Activated CD8-positive, alpha-beta T cell treated with anti-CD3 and anti-CD28 coated beads for 36 hours (primary cell): ENCODE results near the gene KIF7. TPM values are rescaled to one million over a fixed set of nuclear protein-coding genes. Genes with fewer than 3 reads are reported as not detected.

Source experiments
- ATAC-seq: fragments of 200-7000 bp; cut with Tn5 transposase; one replicate; pipeline ENCODE4 v1.10.0; 2021; ENCODE audit warnings: mild to moderate bottlenecking, moderate library complexity
- CTCF ChIA-PET: fragments of 350-600 bp; sonication (Branson Sonifier 250); formaldehyde crosslinking; loops from one replicate; lab custom pipeline; 2021; ENCODE audit warnings: antibody characterized with exemption; lab: Charles Lee
- POLR2A ChIA-PET: fragments of 350-600 bp; sonication (Branson Sonifier 250); formaldehyde crosslinking; loops from one replicate; lab custom pipeline; 2021; ENCODE audit warnings: antibody characterized with exemption; lab: Charles Lee
- DNase-seq: peaks from one replicate; pipeline ENCODE4 v3.0.0-alpha.2; 2020
- H3K27ac Mint-ChIP-seq: one replicate; pipeline ENCODE4 v1.8.0; 2021; ENCODE audit warnings: mild to moderate bottlenecking, mixed read lengths
- H3K27me3 Mint-ChIP-seq: one replicate; pipeline ENCODE4 v1.8.0; 2021; ENCODE audit warnings: mixed read lengths
- H3K36me3 Mint-ChIP-seq: one replicate; pipeline ENCODE4 v1.8.0; 2021; ENCODE audit warnings: low read depth, mixed read lengths
- H3K4me1 Mint-ChIP-seq: one replicate; pipeline ENCODE4 v1.8.0; 2021; ENCODE audit warnings: low read depth, mixed read lengths
- H3K4me3 Mint-ChIP-seq: one replicate; pipeline ENCODE4 v1.8.0; 2021; ENCODE audit warnings: mild to moderate bottlenecking, moderate library complexity, mixed read lengths
- H3K9me3 Mint-ChIP-seq: one replicate; pipeline ENCODE4 v1.8.0; 2021; ENCODE audit warnings: mixed read lengths
- intact Hi-C: fragments of 100-400 bp; cut with micrococcal nuclease; formaldehyde crosslinking; loops from one replicate; pipeline ENCODE4 v1.10.0; 2022
- total RNA-seq, 2 experiments: library from RNA; stranded (reverse); gene quantifications; one replicate each; pipeline ENCODE4 v1.2.3, GENCODE V29; 2021
- TF ChIP-seq, protein P1 (sequence below): fragments of 200-600 bp; IDR thresholded peaks from one replicate; pipeline ENCODE4 v1.8.0; 2022; ENCODE audit warnings: antibody characterized with exemption, mild to moderate bottlenecking

KIF7 gene
- total RNA-seq, 2 experiments from 2014 or later, result 2.7 to 3.7 TPM

DNA sequence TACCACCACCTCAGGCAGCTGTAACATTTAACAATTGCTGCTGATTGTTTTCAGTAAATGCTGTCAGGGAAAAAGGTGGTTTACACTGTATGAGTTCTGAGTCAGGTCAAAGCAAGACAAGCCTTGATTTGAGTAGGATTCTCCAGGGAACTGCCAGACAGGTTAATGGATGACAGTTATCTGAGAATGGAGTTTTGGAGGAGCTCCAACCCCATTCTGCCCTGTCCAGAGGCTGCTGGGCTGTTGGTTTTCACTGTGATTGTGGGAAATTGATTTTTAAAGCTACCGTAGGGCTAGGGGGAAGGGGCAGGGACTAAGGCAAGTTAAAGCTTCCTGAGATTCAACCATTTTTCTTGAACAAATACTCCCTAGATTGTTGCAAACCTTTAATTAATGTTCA is 40.1 kb downstream of the KIF7 start:
- TF ChIP-seq, protein P1, sequence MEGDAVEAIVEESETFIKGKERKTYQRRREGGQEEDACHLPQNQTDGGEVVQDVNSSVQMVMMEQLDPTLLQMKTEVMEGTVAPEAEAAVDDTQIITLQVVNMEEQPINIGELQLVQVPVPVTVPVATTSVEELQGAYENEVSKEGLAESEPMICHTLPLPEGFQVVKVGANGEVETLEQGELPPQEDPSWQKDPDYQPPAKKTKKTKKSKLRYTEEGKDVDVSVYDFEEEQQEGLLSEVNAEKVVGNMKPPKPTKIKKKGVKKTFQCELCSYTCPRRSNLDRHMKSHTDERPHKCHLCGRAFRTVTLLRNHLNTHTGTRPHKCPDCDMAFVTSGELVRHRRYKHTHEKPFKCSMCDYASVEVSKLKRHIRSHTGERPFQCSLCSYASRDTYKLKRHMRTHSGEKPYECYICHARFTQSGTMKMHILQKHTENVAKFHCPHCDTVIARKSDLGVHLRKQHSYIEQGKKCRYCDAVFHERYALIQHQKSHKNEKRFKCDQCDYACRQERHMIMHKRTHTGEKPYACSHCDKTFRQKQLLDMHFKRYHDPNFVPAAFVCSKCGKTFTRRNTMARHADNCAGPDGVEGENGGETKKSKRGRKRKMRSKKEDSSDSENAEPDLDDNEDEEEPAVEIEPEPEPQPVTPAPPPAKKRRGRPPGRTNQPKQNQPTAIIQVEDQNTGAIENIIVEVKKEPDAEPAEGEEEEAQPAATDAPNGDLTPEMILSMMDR, result no peak
- ATAC-seq (no peak), DNase-seq (no peak)
- intact Hi-C loops, result no loop called here
- H3K27me3 Mint-ChIP-seq, result no peaks in the 10 kb centered on the region
- H3K27ac Mint-ChIP-seq, result no peak overlapping the region
- ChIA-PET CTCF (interaction anchor here (1.2 to 1.3 kb wide), 2 partner anchors 8 to 260 kb away, joined by 3 read pairs; no protein-coding TSS in a partner anchor), POLR2A (no interaction called here)
- H3K36me3 Mint-ChIP-seq, result peaks cover 85% of the 10 kb centered on the region
- H3K4me1 Mint-ChIP-seq, result no peaks in the 10 kb centered on the region
- H3K4me3 Mint-ChIP-seq, result no peak overlapping the region
- peaks cover 24% of the 10 kb centered on the region for H3K9me3 Mint-ChIP-seq

DNA sequence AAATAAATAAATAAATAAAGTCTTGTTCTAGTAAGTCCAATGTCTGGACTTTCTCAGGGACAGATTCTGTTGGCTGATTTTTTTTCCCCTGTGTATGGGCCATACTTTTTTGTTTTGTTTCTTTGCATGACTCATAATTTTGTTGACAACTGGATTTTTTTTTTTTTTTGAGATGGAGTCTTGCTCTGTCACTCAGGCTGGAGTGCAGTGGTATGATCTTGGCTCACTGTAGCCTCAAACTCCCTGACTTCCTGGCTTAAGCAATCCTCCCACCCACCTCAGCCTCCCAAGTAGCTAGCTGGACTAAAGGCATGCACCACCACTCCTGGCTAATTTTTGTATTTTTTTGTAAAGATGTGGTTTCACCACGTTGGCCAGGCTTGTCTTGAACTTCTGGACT is 41.1 kb downstream of the KIF7 start:
- Mint-ChIP-seq H3K4me3 (no peak overlapping the region), H3K36me3 (peaks cover 85% of the 10 kb centered on the region), H3K27me3 (no peaks in the 10 kb centered on the region), H3K9me3 (peaks cover 24% of the 10 kb centered on the region), H3K27ac (no peak overlapping the region), H3K4me1 (no peaks in the 10 kb centered on the region)
- DNase-seq (no peak), ATAC-seq (no peak)
- CTCF ChIA-PET, result no interaction called here
- intact Hi-C loops, result no loop called here
- TF ChIP-seq, protein P1, result no peak
- POLR2A ChIA-PET, result no interaction called here

DNA sequence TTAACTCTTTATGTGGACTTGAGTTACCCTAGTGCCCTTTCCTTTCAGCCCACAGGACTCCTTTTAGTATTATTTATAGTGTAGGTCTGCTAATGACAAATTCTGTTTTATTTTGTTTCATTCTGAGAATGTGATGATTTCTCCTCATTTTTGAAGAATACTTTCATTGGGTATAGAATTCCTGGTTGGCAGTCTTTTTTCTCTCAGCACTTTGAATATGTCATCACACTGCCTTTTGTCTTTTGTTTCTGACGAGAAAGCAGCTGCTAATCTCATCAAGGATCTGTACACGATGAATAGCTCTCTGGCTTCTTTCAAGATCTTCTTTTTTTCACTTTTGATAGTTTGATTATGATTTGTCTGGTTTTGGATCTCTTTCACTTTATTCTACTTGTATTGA is 42.2 kb downstream of the KIF7 start:
- Mint-ChIP-seq H3K9me3 (peaks cover 24% of the 10 kb centered on the region), H3K36me3 (peaks cover 84% of the 10 kb centered on the region), H3K27me3 (no peaks in the 10 kb centered on the region), H3K27ac (no peak overlapping the region), H3K4me3 (no peak overlapping the region), H3K4me1 (no peaks in the 10 kb centered on the region)
- DNase-seq (no peak), ATAC-seq (no peak)
- ChIA-PET POLR2A (no interaction called here), CTCF (interaction anchor here (1.0 to 1.1 kb wide), 2 partner anchors 32 to 183 kb away, joined by 3 read pairs; no protein-coding TSS in a partner anchor)
- intact Hi-C loops, result no loop called here
- TF ChIP-seq, protein P1, result no peak

DNA sequence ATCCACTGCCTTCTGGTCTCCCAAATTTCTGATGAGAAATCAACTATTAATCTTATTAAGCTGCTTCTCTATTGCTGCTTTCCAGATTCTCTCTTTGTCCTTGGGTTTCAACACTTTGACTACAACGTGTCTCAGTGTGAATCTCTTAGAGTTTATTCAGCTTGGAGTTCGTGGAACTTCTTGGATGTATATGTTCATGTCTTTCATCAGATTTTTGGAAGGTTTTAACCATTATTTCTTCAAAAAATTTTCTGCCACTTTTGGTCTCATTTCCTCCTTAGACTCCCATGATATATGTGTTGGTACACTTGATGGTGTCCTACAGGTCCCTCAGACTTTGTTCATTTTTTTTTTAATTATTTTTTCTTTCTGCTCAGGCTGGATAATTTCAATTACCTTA is 44.0 kb downstream of the KIF7 start:
- Mint-ChIP-seq H3K4me3 (no peak overlapping the region), H3K4me1 (no peaks in the 10 kb centered on the region), H3K27me3 (no peaks in the 10 kb centered on the region), H3K27ac (no peak overlapping the region), H3K9me3 (peaks cover 24% of the 10 kb centered on the region), H3K36me3 (peaks cover 83% of the 10 kb centered on the region)
- TF ChIP-seq, protein P1, result no peak
- POLR2A ChIA-PET, result no interaction called here
- CTCF ChIA-PET, result interaction anchor here (1.1 to 1.2 kb wide), 2 partner anchors 10 to 35 kb away, joined by 3 to 4 read pairs; no protein-coding TSS in a partner anchor
- intact Hi-C loops, result no loop called here
- ATAC-seq, result no peak
- no peak for DNase-seq

DNA sequence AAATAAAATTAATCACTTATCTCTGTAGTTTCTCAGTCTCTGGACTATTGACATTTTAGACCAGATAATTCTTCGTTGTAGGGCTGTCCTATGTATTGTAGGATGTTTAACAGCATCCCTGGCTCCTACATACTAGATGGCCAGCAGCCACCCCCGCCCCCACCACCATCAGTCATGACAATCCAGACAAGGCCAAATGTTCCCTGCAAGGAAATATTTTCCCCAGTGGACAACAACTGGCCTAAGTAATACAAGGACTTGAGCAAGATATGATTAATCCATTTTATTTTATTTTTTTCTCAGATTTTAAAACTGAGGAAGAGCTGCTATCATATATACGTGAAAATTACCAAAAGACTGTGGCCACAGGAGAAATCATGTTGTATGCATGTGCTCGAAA is 56.2 kb downstream of the KIF7 start:
- ATAC-seq (no peak), DNase-seq (no peak)
- intact Hi-C loops, result no loop called here
- ChIA-PET CTCF (no interaction called here), POLR2A (no interaction called here)
- Mint-ChIP-seq H3K9me3 (no peaks in the 10 kb centered on the region), H3K36me3 (peaks cover 53% of the 10 kb centered on the region), H3K27me3 (no peaks in the 10 kb centered on the region), H3K4me1 (no peaks in the 10 kb centered on the region), H3K4me3 (no peak overlapping the region), H3K27ac (no peak overlapping the region)
- TF ChIP-seq, protein P1, result no peak
